Heart left ventricle (tissue), 16 donors: ENCODE results near the gene ALK. TPM values are rescaled to one million over a fixed set of nuclear protein-coding genes. Genes with fewer than 3 reads are reported as not detected.

ENCODE experiments used
- ATAC-seq, 4 donors: fragments of 200-7000 bp; cut with Tn5 transposase; one replicate each; pipeline ENCODE4 v1.9.1; 2020 to 2022; ENCODE audit warnings: moderate library complexity in 4 of 4, mild to moderate bottlenecking in 3 of 4, moderate number of reproducible peaks in 1 of 4
- DNase-seq, 5 donors: peaks; one replicate each; pipeline ENCODE4 v3.0.0-alpha.2; 2020
- H3K27ac ChIP-seq, 12 donors: fragments of 200-600 bp; sonication (generic) in 4 of 12; one replicate each; pipeline versions ENCODE4 v1.5.0 to v1.8.0; 2016 to 2022; ENCODE audit warnings: mild to moderate bottlenecking in 2 of 12
- H3K27me3 ChIP-seq, 9 donors: fragments of 200-600 bp; sonication (generic) in 2 of 9; one replicate each; pipeline versions ENCODE4 v1.5.1 to v1.8.0; 2016 to 2022; ENCODE audit warnings: mild to moderate bottlenecking in 3 of 9
- H3K36me3 ChIP-seq, 9 donors: fragments of 200-600 bp; sonication (generic) in 2 of 9; one replicate each; pipeline versions ENCODE4 v1.5.0 to v1.8.0; 2018 to 2022; ENCODE audit warnings: mild to moderate bottlenecking in 2 of 9
- H3K4me1 ChIP-seq, 12 donors: fragments of 200-600 bp; sonication (generic) in 4 of 12; one replicate each; pipeline versions ENCODE4 v1.5.0 to v1.8.0; 2016 to 2022; ENCODE audit warnings: mild to moderate bottlenecking in 3 of 12
- H3K4me3 ChIP-seq, 12 donors: fragments of 200-600 bp; sonication (generic) in 4 of 12; one replicate each; pipeline versions ENCODE4 v1.5.0 to v1.8.0; 2017 to 2022; ENCODE audit warnings: mild to moderate bottlenecking in 9 of 12, moderate library complexity in 4 of 12
- H3K9me3 ChIP-seq, 12 donors: fragments of 200-600 bp; sonication (generic) in 4 of 12; one replicate each; pipeline versions ENCODE4 v1.5.0 to v1.8.0; 2016 to 2022; ENCODE audit warnings: mild to moderate bottlenecking in 1 of 12
- CTCF ChIP-seq, 12 donors: fragments of 200-600 bp; sonication (generic) in 4 of 12; IDR thresholded peaks; one replicate each; pipeline versions ENCODE4 v1.5.0 to v1.8.0; 2018 to 2022; ENCODE audit warnings: antibody characterized with exemption in 12 of 12, mild to moderate bottlenecking in 5 of 12
- POLR2A ChIP-seq, 2 donors: fragments of 450-650 bp; IDR thresholded peaks; one replicate each; pipeline ENCODE4 v1.6.1; 2017; ENCODE audit warnings: antibody characterized with exemption in 2 of 2, mild to moderate bottlenecking in 2 of 2, moderate library complexity in 2 of 2
- WGBS, 4 donors: extraction: QIAGEN DNeasy Blood & Tissue Kit in 2 of 4; methylation state at CpG; one replicate each; pipeline versions ENCODE4 v1.1.5 to v1.1.7; 2013 to 2018; 5-methylcytosine and 5-hydroxymethylcytosine counted together
- intact Hi-C, 10 donors: fragments of 100-400 bp; cut with DNase I; formaldehyde crosslinking; loops; one replicate each; pipeline versions ENCODE4 v1.11.1 to v1.14.2; 2022
- polyA plus RNA-seq, 2 donors: library from polyadenylated mRNA; stranded (reverse); fragments of 200-250 nt; gene quantifications; one replicate each; pipeline ENCODE4 v1.2.3, GENCODE V29; 2013
- total RNA-seq, 9 donors: library from RNA; depleted of rRNA in 2 of 9; stranded (reverse); fragments of >200 nt in 2 of 9; fragmentation: NEBNext Ultra II Directional in 3 of 9; extraction: Animal tissue kit (Norgen Biotek cat#: 25700) in 3 of 9; gene quantifications; one replicate each; pipeline versions ENCODE4 v1.1.0 to v1.2.4, GENCODE V29; 2016 to 2023
- donor health status: ischemic (EF 13 %, LVEDD 7.1; RV severe dilation, severe dysfunction).
- donor health status: healthy with polysubstance abuse.
- donor health status: DM: no; HTN: yes; CAD: no.
- donor health status: DM: no; HTN: no; CAD: no.
- donor health status: ischemic (EF 25% LVEDD 6.9; RV normal size, moderate dysfunction).
- donor health status: ischemic (EF 25% LVEDD 5.7; RV mildly dilated, moderate dysfunction).
- donor health status: healthy.
- donor health status: DM: yes; HTN: yes; CAD: no.
- donor health status: ischemic (EF 35%, LVEDD 5.7; RV mildly dilated, moderate dysfunction).
- donor health status: nonischemic (EF 11% LVEDD 7.7; RV severe dilation, severe dysfunction).
- donor health status: DM: yes; HTN: yes; CAD: no.
- donor health status: PGD.
- donor health status: ischemic (EF 29% LVEDD 5.4; RV normal size, mild dysfunction).
- donor health status: nonischemic (EF 23%, LVEDD 6.1; RV moderate dilation, normal function).

The ALK gene
- total and polyA plus RNA-seq, 11 donors = 0.05 to 0.50 (median 0.13) TPM; not detected in 5

- WGBS, 4 donors = 82 to 91% (median 86%) methylated on average over 1 of the region's 1 CpG
- H3K36me3 ChIP-seq = no peaks in the 10 kb centered on the region
These were observed 402.6 kb downstream of the ALK start for GRCh38 chr2:29518646-29519337.

GRCh38 chr2:29518010-29518409 is 403.4 kb downstream of the ALK start:
- WGBS, 4 donors = 85 to 93% (median 91%) methylated on average over 2 of the region's 2 CpGs
- no peak for DNase-seq
- Histone ChIP-seq H3K4me3 (no peak overlapping the region), H3K27me3 (peaks cover 0 to 3% (median 0%) of the 10 kb centered on the region in 9 donors), H3K4me1 (no peaks in the 10 kb centered on the region), H3K9me3 (peaks cover 0 to 3% (median 0%) of the 10 kb centered on the region in 12 donors), H3K36me3 (no peaks in the 10 kb centered on the region), H3K27ac (no peak overlapping the region)
- no peak for ATAC-seq
- TF ChIP-seq CTCF (IDR thresholded peaks at IDR 0.05) (no peak), POLR2A (IDR thresholded peaks at IDR 0.05) (no peak)
- intact Hi-C loops = no loop called here

More at GRCh38 chr2:29518646-29519337, 402.6 kb downstream of the ALK start:
- DNase-seq (no peak), ATAC-seq (no peak)
- Histone ChIP-seq H3K27ac (no peak overlapping the region), H3K27me3 (peaks cover 0 to 3% (median 0%) of the 10 kb centered on the region in 9 donors), H3K9me3 (peaks cover 0 to 3% (median 0%) of the 10 kb centered on the region in 12 donors), H3K4me1 (no peaks in the 10 kb centered on the region), H3K4me3 (no peak overlapping the region)
- no peak for TF ChIP-seq POLR2A (IDR thresholded peaks at IDR 0.05)
- no peak for TF ChIP-seq CTCF (IDR thresholded peaks at IDR 0.05)
- intact Hi-C loops = no loop called here

- WGBS, 4 donors = 83 to 93% (median 88%) methylated on average over 2 of the region's 2 CpGs
- Histone ChIP-seq H3K27ac (no peak overlapping the region), H3K9me3 (peaks cover 0 to 3% (median 0%) of the 10 kb centered on the region in 12 donors), H3K27me3 (peaks cover 0 to 3% (median 0%) of the 10 kb centered on the region in 9 donors), H3K36me3 (no peaks in the 10 kb centered on the region), H3K4me1 (no peaks in the 10 kb centered on the region), H3K4me3 (no peak overlapping the region)
- ATAC-seq (no peak), DNase-seq (no peak)
- intact Hi-C loops = no loop called here
- TF ChIP-seq CTCF (IDR thresholded peaks at IDR 0.05) (no peak), POLR2A (IDR thresholded peaks at IDR 0.05) (no peak)
These were observed 404.0 kb downstream of the ALK start for GRCh38 chr2:29517413-29517812.

- H3K9me3 ChIP-seq = peaks cover 0 to 3% (median 0%) of the 10 kb centered on the region in 12 donors
- H3K27ac ChIP-seq = no peak overlapping the region
- peaks cover 0 to 3% (median 0%) of the 10 kb centered on the region in 9 donors for H3K27me3 ChIP-seq
- no peak for DNase-seq
- H3K4me3 ChIP-seq = no peak overlapping the region
- no peaks in the 10 kb centered on the region for H3K4me1 ChIP-seq
- no peak for ATAC-seq
- 64 to 81% (median 76%) methylated on average over 2 of the region's 2 CpGs for WGBS, 4 donors
- no peak for TF ChIP-seq POLR2A (IDR thresholded peaks at IDR 0.05)
- H3K36me3 ChIP-seq = no peaks in the 10 kb centered on the region
- intact Hi-C loops = no loop called here
These were observed 404.6 kb downstream of the ALK start for GRCh38 chr2:29516767-29517166.
